HG03060 (cell line): ENCODE data around the gene POC1A.
"Not testable (repeated sequence)": the region's sequence is repeated elsewhere in the genome, so short reads cannot be mapped to it uniquely, and the experiment has no call there.

Source experiments
- ATAC-seq: cut with Tn5 transposase; IDR thresholded peaks from one replicate; pipeline ENCODE4 v1.9.1; 2021; ENCODE audit warnings: low read depth, moderate number of reproducible peaks; ENCODE audit not compliant: unreplicated experiment

The POC1A gene

GRCh38 chr3:52054661-52055511 is 99.3 kb downstream of the POC1A start:
- no peak for ATAC-seq

DNA sequence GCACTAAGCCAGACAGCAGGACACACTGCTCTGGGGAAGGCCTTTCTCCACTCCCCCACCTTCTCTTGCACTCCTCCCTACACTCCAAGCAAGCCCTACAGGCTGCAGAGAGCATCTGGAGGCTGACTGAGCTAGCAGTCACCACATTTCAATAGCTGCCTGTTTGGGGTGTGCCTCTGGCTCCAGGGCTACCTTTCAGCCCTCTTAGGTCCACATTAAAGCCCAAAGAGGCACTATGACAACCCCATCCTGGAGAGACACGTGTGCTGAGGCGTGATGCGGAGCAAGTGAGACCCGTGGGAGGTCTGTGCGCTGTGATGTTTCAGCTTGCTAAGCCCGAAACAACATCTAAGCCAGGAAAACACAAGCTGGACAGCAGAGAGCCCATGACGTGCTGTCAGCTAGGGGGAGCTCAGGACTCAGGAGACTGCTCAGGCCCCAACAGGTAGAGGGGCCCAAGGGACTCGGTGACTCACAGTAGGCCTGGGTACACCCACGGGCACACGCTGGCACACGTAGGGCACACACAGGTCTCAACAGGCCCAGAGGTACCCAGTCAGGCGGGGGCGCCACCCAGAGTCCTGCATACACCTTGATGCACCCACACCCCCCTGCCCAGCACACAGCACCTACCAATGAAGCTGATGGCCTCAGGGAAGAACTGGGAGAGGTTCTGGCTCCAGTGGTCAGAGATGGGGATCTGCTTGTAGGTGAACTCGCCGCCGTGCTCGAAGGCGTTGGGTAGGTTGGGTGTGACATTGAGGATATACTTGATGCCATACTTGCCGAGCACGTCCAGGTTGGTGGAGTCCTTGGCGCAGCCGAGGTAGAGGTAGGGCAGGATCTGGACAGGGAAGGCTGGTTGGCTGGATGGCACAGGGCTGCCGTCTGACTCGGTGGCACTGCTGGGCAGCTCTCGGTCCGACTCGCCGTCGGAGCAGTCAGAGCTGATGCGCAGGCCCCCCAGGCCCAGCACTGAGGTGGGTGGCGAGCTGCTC is 100.6 kb downstream of the POC1A start:
- no peak for ATAC-seq

- no peak for ATAC-seq
Measured at GRCh38 chr3:52052831-52053306, 101.4 kb downstream of the POC1A start.

- ATAC-seq: no peak
Measured at GRCh38 chr3:52051444-52051843, 102.8 kb downstream of the POC1A start.

GRCh38 chr3:52050571-52050970 is 103.7 kb downstream of the POC1A start:
- no peak for ATAC-seq

DNA sequence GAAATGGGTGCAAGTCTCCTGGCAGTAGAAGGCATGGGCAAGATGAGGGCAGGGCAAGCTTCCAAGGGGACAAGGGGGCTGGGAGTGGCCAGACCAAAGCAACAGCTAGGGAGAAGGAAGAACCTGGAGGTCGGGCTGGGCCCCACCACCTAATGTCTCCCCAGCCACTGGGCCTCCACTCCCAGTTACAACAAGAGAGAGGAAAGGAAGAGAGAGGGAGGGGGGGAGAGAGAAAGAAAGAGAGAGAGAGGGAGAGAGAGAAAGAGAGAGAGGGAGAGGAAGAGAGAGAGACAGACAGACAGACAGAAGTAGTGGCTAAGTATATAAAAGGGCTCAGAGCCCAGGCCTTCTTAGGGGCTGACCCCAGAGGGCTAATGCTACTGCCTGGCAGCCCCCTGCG is 104.7 kb downstream of the POC1A start:
- no peak for ATAC-seq

GRCh38 chr3:52047295-52047960 is 106.8 kb downstream of the POC1A start:
- no peak for ATAC-seq

DNA sequence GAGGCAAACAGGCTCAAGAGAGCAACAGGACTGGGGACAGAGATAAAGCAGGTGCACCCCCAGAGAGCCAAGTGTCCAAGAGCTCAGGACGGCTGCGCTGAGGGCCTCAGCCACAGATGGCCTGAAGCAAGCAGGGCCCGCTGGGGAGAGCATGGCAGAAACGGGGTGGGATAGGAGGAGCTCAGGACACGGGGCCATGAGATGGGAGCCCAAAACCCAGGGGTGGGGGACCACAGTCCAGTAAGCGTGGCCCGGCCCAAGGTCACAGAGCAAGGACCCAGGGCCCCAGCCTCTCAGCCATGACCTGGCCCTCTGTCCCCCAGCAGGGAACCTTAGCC is 107.4 kb downstream of the POC1A start:
- no peak for ATAC-seq

- no peak for ATAC-seq
Measured at GRCh38 chr3:52046186-52046901, 107.9 kb downstream of the POC1A start.

GRCh38 chr3:52044869-52045619 is 109.2 kb downstream of the POC1A start:
- ATAC-seq: no peak

- ATAC-seq: no peak
Measured at GRCh38 chr3:52043750-52044149, 110.5 kb downstream of the POC1A start.

- ATAC-seq: not testable (repeated sequence)
Measured at GRCh38 chr3:52043039-52043438, 111.2 kb downstream of the POC1A start.

DNA sequence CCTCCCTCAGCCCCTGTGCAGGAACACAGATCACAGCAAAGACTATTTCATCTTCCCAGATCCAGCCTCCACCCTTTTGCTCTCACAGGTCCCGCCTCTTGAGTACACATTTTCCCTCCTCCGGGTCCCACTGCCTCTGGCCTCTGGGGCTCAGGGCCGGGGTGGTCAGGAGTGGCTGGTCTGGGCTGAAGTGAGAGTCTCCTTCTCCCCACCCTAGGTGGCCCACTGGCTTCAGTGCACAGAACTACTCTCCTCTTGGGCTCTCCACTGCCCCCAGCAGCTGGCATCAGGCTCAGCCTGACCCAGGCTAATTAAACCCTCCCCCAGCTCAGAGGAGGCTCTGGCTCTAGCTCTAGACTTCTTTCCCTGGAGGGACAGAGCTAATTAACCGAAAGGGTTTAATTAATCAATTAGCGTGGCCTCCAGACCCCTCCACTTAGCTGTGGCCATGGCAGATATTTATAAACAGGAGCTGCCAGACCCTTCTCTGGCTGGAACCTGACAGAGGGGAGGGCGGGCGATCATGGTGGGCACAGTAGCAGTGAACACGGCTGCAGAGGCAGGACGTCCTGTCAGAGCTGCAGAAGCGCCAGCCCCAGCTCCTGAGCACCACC is 113.0 kb downstream of the POC1A start:
- no peak for ATAC-seq

DNA sequence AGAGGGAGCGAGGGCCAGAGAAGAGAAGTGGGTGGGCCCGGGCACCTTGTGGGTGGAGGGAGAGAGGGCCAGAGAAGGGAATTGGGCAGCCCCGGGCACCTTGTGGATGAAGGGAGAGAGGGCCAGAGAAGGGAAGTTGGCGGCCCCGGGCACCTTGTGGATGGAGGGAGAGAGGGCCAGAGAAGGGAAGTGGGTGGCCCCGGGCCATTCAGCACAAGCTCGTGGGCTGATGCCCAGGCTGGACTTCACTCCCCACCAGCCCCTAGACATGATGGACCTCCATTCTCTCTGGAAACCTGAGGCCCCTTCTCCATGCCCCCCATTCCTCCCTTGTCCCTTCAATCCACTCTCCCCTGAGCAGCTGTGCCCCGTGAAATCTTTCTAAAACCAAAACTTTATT is 113.6 kb downstream of the POC1A start:
- ATAC-seq: no peak

DNA sequence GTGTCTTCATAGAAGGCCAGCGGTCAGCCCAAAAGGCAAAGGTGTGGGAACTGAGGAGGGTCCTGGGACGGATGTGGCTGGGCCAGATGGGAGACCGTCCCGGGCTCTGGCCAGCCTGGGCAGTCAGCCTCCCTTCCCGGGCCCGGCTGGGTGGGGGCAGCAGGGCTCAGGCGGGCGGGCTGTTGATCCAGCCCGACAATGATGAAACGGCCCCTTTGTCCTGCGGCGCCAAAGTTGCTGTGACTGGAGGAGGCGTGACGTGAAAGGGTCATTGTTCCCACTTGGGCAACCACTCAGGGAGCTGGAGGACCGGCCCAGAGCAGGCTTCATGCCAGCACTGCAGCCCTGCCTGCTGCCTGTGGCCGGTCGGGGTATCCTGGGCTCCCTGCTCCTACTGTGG is 114.4 kb downstream of the POC1A start:
- no peak for ATAC-seq

- ATAC-seq: no peak
Measured at GRCh38 chr3:52039426-52039825, 114.8 kb downstream of the POC1A start.

DNA sequence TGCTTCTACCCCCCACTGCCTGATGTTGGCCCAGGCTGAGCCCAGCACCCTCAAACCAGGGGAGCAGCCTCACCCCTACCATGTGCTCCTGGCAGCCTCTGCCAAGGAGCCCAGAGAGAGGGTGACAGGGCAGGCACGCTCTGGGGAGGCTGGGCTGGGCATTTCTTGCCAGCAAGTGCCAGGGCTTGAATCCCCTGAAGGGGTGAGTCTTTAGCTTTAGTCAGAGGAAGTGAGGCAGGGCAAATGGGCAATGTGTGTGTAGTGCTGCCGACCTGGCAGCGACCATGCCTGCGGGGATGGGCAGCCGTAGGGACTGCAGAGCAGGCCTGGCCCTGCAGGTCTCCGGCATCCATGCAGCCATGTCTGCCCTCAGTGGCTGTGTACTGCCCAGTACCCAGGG is 116.0 kb downstream of the POC1A start:
- no peak for ATAC-seq

DNA sequence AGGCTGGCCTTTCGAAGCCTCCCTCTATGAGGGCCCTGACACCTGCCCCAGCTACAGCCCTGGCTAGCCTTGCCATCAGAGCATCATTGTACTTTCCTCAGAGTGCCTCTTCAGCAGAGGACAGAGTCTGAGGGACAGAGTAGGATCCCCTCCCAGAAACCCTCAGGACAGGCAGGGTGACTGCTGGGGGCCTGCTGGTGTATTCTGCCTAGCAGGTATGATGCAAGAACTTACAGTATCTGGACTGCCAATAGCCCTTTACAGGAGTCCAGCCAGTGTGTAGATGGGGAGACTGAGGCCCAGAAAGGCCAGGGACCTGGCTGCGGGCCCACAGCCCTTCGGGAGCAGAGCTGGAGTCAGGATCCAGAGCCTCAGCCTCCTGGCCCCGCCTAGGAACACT is 116.9 kb downstream of the POC1A start:
- ATAC-seq: no peak

DNA sequence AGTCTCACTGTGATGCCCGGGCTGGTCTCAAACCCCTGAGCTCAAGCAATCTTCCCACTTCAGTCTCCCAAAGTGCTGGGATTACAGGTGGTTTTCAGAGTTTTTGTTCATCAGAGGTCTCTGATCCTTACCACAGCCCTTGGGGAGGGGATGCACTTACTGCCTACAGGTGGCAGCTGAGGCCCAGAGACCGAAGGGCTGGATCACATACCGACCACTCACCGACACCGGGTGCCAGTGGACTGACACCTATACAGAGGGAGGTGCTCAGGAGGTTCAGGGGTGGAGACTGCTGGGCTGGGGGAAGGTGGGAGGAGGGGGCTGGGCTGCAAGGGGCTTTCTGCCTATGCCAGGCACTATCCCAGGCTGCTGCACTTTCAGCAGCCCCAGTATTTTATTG is 117.4 kb downstream of the POC1A start:
- ATAC-seq: no peak
